WERI-Rb-1 (cell line): Measurements from ENCODE around the gene HBQ1.
"Not testable (repeated sequence)": the region's sequence is repeated elsewhere in the genome, so short reads cannot be mapped to it uniquely, and the experiment has no call there.

Experiments
- DNase-seq: peaks from one replicate; pipeline ENCODE4 v3.0.0-alpha.2; 2020
- H3K27ac ChIP-seq: fragments of 250-450 bp; sonication (Bioruptor Pico); 2 replicates; pipeline ENCODE4 v1.5.1; 2020; ENCODE audit warnings: mild to moderate bottlenecking, moderate library complexity
- H3K27me3 ChIP-seq: fragments of 250-450 bp; sonication (Bioruptor Pico); 2 replicates; pipeline ENCODE4 v1.5.1; 2021; ENCODE audit warnings: mild to moderate bottlenecking, low read depth, moderate library complexity; ENCODE audit not compliant: insufficient read depth, severe bottlenecking
- H3K36me3 ChIP-seq: fragments of 250-450 bp; sonication (Bioruptor Pico); 2 replicates; pipeline ENCODE4 v1.5.1; 2020; ENCODE audit warnings: mild to moderate bottlenecking, moderate library complexity
- H3K4me3 ChIP-seq: 2 replicates; pipeline ENCODE4 v1.5.1; 2011; ENCODE audit warnings: low read depth, mild to moderate bottlenecking, control low read depth, low read length
- H3K9me3 ChIP-seq: fragments of 250-450 bp; sonication (Bioruptor Pico); 2 replicates; pipeline ENCODE4 v1.5.1; 2021; ENCODE audit warnings: mild to moderate bottlenecking, moderate library complexity; ENCODE audit not compliant: severe bottlenecking
- CTCF ChIP-seq: IDR thresholded peaks from 2 replicates; pipeline ENCODE4 v1.5.1; 2011; ENCODE audit warnings: low read depth, mild to moderate bottlenecking, control low read depth, inconsistent platforms, low read length

The HBQ1 gene

GRCh38 chr16:149024-149660, 31.1 kb upstream of the HBQ1 start:
- no peaks in the 10 kb centered on the region for H3K9me3 ChIP-seq
- no peak for DNase-seq
- H3K4me3 ChIP-seq: no peak overlapping the region
- no peak for TF ChIP-seq CTCF
- H3K27me3 ChIP-seq: no peaks in the 10 kb centered on the region
- H3K36me3 ChIP-seq: no peaks in the 10 kb centered on the region
- H3K27ac ChIP-seq: no peak overlapping the region

- DNase-seq: no peak
- no peaks in the 10 kb centered on the region for H3K36me3 ChIP-seq
- no peak for TF ChIP-seq CTCF
- H3K9me3 ChIP-seq: no peaks in the 10 kb centered on the region
- H3K4me3 ChIP-seq: no peak within 1 kb of the TSS
- H3K27me3 ChIP-seq: no peaks in the 10 kb centered on the region
- H3K27ac ChIP-seq: no peak within 1 kb of the TSS
These were observed 27.8 kb upstream of the HBQ1 start, which contains the start of gene HBZ for GRCh38 chr16:152141-153128. HBZ (plus strand) TSS chr16:152644; CDS start chr16:152910, 266 bp downstream.

GRCh38 chr16:153129-153521, 27.1 kb upstream of the HBQ1 start:
- not testable (repeated sequence) for H3K4me3 ChIP-seq, H3K9me3 ChIP-seq, DNase-seq, H3K36me3 ChIP-seq, H3K27me3 ChIP-seq, H3K27ac ChIP-seq

GRCh38 chr16:153550-154216, 26.6 kb upstream of the HBQ1 start:
- H3K27me3 ChIP-seq, H3K27ac ChIP-seq, H3K4me3 ChIP-seq, H3K9me3 ChIP-seq, H3K36me3 ChIP-seq, DNase-seq: not testable (repeated sequence)

- no peaks in the 10 kb centered on the region for H3K36me3 ChIP-seq
- no peak for TF ChIP-seq CTCF
- peak overlapping the region; percentile 41; the same call in 1 of the 2 replicates for H3K27ac ChIP-seq
- H3K27me3 ChIP-seq: no peaks in the 10 kb centered on the region
- no peaks in the 10 kb centered on the region for H3K9me3 ChIP-seq
- peak overlapping the region; percentile 37 for H3K4me3 ChIP-seq
- DNase-seq: peak; percentile 31
These were observed 25.8 kb upstream of the HBQ1 start for GRCh38 chr16:154217-155030.

GRCh38 chr16:155031-155398, 25.2 kb upstream of the HBQ1 start:
- H3K9me3 ChIP-seq: no peaks in the 10 kb centered on the region
- H3K36me3 ChIP-seq: no peaks in the 10 kb centered on the region
- H3K4me3 ChIP-seq: peak overlapping the region; percentile 37
- H3K27me3 ChIP-seq: no peaks in the 10 kb centered on the region
- TF ChIP-seq CTCF: no peak
- H3K27ac ChIP-seq: no peak overlapping the region
- no peak for DNase-seq
